Fibroblast of the aortic adventitia (primary cell): ENCODE results near the gene LEFTY2. TPM values are rescaled to one million over a fixed set of nuclear protein-coding genes. Genes with fewer than 3 reads are reported as not detected.

Experiments used
- DNase-seq: peaks from one replicate; pipeline ENCODE4 v3.0.0-alpha.2; 2010; ENCODE audit warnings: low read depth
- H3K4me3 ChIP-seq: 2 replicates; pipeline ENCODE4 v1.5.1; 2011; ENCODE audit warnings: low read depth, mild to moderate bottlenecking, control low read depth, low read length, moderate library complexity
- CTCF ChIP-seq: IDR thresholded peaks from 2 replicates; pipeline ENCODE4 v1.5.1; 2011; ENCODE audit warnings: mild to moderate bottlenecking, low read length, control low read depth, inconsistent platforms; ENCODE audit not compliant: insufficient read depth
- total RNA-seq: library from RNA; depleted of rRNA; stranded (reverse); fragments of >200 nt; gene quantifications from 2 replicates; pipeline ENCODE4 v1.2.3, GENCODE V29; 2012; ENCODE audit warnings: low replicate concordance

LEFTY2 gene
- total RNA-seq, 1 donor, result 0.09 TPM

- no peak for TF ChIP-seq CTCF
- DNase-seq, result no peak
- no peak overlapping the region for H3K4me3 ChIP-seq
Measured at GRCh38 chr1:225950905-225951497, 10.0 kb upstream of the LEFTY2 start.

- H3K4me3 ChIP-seq, result no peak overlapping the region
- TF ChIP-seq CTCF, result no peak
- no peak for DNase-seq
Measured at GRCh38 chr1:225949041-225949440, 8.0 kb upstream of the LEFTY2 start.

- no peak for DNase-seq
- TF ChIP-seq CTCF, result no peak
- no peak overlapping the region for H3K4me3 ChIP-seq
Measured at GRCh38 chr1:225946803-225947202, 5.8 kb upstream of the LEFTY2 start.

- TF ChIP-seq CTCF, result no peak
- DNase-seq, result no peak
- no peak overlapping the region for H3K4me3 ChIP-seq
Measured at GRCh38 chr1:225946082-225946620, 5.1 kb upstream of the LEFTY2 start.

- DNase-seq, result no peak
Measured at GRCh38 chr1:225945564-225945963, 4.5 kb upstream of the LEFTY2 start.

GRCh38 chr1:225944951-225945350 is 3.9 kb upstream of the LEFTY2 start:
- H3K4me3 ChIP-seq, result no peak overlapping the region
- no peak for DNase-seq
- no peak for TF ChIP-seq CTCF

More at GRCh38 chr1:225945564-225945963, 4.5 kb upstream of the LEFTY2 start:
- no peak for TF ChIP-seq CTCF
- H3K4me3 ChIP-seq, result no peak overlapping the region

- no peak for TF ChIP-seq CTCF
- DNase-seq, result no peak
- no peak overlapping the region for H3K4me3 ChIP-seq
Measured at GRCh38 chr1:225944387-225944786, 3.4 kb upstream of the LEFTY2 start.
